GM18520 (cell line): ENCODE results near the gene TRMT1.
"Not testable (repeated sequence)": the region's sequence is repeated elsewhere in the genome, so short reads cannot be mapped to it uniquely, and the experiment has no call there.

Source experiments
- ATAC-seq: cut with Tn5 transposase; IDR thresholded peaks from one replicate; pipeline ENCODE4 v1.9.1; 2021; ENCODE audit not compliant: unreplicated experiment

Gene TRMT1

DNA sequence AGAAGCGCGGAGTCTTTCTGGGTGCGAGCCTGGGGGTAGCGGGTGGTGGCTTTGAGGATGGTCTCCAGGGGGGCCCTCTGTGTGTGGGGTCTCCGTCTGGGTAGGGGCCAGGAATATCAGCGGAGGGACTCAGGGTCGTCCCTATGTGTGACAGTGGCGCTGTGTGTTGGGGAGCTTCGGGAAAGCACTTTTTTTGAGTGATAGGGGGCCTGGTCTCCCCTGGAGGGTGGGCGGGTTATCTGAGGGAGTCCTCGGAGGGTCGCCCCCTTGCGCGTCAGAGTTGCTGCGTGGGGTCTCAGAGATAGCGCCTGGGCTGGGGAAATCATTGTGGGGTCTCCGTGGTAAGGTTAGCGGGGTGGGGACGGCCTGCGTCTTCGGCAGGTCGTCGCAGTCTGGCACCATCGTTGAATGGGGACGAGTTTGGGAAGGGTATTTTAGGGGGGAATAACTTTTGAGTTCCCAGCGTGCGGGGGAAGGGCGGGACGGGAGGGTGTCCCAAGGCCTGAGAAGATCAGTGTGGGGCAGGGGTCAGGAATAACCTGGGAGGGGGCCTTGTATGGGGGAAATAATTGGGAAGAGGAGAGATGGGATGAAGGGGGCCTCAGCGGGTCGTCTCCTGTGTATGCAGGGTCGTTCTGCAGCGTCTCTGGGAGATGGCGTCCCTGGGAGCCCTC, 34.5 kb upstream of the TRMT1 start:
- ATAC-seq: no peak

DNA sequence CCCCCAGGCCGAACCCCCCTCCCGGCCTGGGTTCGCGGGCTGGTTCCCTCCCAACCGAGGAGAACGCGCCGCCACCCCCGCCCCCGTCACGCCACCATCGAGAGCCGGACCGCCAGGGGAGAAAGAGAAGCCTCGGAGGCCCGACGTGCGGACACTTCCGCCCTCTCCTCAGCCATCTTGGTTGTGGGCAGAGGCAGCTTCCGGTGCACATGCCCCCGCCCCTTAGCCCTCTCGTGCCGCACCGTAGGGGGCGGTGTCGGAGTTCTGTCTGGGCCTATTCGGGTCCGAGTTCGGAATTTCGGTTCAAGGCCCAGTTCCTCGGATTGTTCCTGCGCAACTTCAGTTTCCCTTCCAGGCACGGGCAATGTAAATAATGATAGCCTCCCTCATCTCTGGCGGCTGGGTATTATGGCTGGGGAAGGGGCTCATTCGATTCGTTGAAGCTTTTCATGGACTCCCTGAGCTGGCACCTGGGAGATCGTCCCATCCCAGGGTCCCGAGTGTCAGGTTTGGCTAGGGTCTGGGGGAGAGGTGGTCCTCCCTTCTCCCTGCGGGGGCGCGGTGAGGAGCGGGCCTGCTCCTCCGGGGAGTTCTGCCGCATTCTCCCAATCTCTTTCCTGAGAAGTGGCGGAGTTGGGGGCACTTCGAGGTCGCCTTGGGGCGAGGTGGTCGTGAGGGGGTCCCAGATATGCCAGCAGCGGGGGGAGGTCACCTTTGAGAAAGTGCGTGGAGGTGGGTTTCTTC, 33.8 kb upstream of the TRMT1 start, which contains the start of the genes IER2 and STX10:
TSS of gene IER2 (plus strand) at position 225 of the 744 bp plus-strand sequence. CDS start 2,776 bp downstream, outside the sequence.
TSS of gene STX10 (minus strand) at position 189 of the 744 bp plus-strand sequence. CDS start 202 bp downstream, outside the sequence.
- ATAC-seq: peak; percentile 26

DNA sequence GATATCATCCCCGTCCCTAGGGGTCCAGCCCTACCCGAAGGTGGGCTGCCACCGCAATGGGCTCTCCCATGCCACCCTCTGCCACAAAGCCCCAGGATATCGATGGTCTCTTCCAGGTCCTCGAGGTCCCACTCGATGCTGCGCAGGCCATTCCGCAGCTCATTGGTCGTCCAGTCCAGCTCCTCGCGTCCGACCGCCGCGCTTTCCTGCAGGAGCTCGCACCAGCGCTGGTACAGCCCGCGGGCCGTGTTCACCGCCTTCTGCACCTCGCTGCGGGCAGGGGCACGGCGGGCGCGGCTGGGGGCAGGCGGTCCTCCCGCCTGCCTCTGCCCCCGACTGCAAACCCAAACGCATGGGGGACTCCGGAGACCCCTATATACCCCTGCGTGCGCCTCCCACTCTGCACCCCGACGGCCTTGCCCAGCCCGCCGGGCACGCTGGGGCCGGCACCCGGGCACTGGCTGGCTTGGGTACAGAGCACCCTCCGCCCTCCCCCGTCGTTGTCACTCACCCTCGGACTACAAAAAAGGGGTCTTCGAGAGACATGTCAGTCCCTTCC, 33.2 kb upstream of the TRMT1 start:
- no peak for ATAC-seq

DNA sequence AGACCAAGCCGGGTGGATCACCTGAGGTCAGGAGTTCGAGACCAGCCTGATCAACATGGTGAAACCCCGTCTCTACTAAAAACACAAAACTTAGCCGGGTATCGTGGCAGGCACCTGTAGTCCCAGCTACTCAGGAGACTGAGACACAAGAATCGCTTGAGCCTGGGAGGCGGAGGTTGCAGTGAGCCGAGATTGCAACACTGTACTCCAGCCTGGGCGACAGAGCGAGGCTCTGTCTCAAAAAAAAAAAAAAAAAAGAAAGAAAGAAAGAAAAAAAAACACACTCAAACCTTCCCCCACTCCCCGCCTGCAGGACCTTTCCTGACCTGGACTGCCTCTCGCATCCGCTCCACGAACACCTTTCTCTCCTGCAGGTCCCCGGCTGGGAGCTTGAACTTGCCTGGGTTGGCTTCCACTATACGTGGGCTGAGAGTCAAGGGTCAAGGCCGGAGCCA, 32.7 kb upstream of the TRMT1 start:
- ATAC-seq: not testable (repeated sequence)

DNA sequence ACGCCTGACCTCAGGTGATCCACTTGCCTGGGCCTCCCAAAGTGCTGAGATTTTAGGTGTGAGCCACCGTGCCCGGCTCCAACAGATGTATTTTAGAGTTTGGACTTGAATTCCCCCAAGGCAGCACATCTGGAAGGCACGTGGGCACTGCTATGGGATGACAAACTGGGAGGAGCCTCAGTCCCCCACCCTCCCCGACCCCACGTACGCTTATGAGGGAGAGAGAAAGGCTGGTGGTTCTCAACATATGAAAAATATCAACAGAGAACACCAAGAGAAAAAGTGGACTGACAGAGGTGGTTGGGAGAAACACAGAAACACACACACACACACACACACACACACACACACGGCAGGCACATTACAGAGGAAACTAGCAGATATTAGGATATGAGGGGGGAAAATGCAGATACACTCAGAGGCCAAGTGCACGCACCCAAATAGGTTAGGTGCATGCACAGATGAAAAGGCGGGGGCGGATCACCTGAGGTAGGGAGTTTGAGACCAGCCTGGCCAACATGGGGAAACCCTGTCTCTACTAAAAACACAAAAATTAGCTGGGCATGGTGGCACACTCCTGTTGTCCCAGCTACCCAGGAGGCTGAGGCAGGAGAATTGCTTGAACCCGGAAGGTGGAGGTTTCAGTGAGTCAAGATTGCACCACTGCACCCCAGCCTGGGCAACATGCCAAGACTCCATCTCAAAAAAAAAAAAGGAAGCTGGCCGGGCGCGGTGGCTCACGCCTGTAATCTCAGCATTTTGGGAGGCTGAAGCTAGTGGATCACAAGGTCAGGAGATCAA, 30.4 kb upstream of the TRMT1 start:
- no peak for ATAC-seq

DNA sequence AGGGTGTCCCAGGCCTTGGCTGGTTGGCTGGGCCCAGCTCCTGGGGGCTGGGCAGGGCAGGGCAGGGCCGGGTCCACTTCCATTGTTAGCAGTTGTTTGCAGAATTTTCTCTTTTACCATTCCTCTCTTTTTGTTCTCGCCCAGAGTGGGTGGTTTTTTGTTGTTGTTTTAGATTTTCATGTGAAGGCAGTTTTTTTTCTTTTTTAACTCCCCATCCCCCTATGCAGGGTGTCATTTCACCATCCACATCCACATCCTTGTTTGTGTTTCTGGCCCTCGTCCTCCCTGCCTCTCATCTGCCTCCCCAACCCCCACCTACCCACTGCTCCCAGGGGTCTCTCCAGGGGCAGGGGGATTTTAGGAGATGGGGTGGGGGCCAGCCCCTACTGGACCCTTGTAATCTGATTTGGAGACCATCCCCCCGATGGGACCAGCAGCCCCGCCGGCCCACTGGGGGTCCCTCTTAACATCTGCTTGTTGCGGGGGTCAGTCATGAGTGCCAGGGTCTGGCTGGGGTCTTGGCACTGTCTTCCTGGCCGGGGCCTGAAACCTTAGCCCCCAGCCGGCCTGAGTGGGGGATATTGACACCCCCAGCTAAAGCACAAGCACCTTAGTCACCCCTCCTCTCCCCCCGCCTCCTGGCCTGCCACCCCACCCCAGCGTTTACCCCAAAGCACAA, 23.2 kb upstream of the TRMT1 start:
- ATAC-seq: no peak

DNA sequence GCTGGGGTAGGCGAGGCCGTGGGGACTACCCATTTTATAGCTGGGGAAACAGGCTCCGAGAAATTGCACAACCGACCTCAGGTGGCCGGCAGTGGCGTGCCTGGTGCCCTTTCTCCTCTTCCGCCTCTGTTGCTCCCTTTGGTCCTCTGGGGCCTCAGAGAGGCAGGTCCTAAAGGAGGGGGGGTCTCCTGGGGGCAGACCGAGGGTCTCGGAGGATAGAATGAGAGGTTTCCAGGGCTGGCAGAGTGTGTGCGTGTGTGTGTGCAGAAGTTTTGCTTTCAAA, 22.3 kb upstream of the TRMT1 start:
- no peak for ATAC-seq

DNA sequence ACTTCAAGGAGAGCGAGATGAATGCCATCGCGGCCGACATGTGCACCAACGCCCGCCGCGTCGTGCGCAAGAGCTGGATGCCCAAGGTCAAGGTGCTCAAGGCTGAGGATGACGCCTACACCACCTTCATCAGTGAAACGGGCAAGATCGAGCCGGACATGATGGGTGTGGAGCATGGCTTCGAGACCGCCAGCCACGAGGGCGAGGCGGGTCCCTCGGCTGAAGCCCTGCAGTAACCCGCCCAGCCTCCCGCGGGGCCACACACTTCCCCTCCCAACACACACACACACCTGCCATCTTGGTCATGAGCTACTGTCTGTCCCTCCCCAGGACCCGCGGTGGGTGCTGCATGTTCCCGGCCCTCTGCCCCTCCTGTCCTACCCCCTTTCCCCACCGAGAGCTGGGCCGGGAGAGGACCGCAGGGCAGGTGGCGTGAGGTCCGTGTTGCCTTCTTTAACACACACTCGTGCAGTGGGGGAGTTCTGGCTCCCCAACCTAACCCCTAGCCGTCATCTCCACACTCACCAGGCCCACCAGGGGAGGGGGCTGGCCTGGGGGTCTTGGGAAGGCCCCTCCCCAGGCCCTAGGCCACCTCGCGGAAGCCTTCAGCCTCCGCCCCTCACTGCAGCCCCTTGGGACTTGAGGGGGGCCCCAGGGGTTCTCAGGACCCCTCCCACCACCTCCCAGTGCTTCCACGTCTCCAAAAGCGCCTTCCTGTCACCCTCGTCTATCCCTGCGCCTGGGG, 21.8 kb upstream of the TRMT1 start:
- no peak for ATAC-seq

DNA sequence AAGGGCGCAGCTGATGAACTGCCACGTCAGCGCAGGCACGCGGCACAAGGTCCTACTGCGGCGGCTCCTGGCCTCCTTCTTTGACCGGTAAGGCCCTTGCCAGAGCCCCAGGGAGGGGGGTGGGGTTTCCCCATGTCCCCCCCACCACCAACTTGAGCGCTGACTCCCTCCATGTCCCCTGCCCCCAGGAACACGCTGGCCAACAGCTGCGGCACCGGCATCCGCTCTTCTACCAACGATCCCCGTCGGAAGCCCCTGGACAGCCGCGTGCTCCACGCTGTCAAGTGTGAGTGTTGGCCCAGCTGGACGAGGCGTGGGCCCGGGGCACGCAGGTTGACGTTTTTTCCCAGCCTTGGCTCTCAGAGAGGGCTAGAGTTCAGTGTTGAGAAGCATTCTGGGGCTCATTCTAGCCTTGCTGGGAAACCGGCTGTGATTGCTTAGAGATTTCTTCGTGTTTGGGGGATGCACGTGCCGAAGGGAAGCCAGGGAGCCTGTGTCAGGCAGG, 20.8 kb upstream of the TRMT1 start:
- no peak for ATAC-seq

DNA sequence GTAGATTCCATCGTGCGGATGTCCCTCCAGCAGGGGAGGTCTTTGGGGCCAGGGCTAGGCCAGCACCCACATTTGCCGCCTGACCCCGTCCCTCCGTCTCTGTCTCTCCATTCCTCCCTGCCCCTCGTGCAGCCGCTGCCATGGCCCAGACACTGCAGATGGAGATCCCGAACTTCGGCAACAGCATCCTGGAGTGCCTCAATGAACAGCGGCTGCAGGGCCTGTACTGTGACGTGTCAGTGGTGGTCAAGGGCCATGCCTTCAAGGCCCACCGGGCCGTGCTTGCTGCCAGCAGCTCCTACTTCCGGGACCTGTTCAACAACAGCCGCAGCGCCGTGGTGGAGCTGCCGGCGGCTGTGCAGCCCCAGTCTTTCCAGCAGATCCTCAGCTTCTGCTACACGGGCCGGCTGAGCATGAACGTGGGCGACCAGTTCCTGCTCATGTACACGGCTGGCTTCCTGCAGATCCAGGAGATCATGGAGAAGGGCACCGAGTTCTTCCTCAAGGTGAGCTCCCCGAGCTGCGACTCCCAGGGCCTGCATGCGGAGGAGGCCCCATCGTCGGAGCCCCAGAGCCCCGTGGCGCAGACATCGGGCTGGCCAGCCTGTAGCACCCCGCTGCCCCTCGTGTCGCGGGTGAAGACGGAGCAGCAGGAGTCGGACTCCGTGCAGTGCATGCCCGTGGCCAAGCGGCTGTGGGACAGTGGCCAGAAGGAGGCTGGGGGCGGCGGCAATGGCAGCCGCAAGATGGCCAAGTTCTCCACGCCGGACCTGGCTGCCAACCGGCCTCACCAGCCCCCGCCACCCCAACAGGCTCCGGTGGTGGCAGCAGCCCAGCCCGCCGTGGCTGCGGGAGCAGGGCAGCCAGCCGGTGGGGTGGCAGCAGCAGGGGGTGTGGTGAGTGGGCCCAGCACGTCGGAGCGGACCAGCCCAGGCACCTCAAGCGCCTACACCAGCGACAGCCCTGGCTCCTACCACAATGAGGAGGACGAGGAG, 18.8 kb upstream of the TRMT1 start:
- ATAC-seq: no peak

DNA sequence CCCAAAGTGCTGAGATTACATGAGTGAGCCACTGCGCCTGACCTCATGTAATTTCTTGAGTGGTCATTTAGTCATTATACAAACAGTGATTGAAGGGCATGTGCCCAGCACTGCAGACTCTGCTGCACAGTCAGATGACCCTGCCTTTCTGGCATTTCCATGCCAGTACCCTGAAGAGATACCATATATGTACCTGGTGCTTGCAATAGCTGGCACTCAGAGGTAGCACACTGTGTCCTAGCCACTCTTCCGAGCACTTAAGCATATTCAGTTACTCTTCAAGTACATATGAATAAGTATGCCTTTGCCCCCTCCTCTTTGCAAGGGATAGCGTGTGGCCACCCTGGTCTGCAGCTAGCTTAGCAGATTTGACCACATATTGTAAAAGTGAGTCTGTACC, 18.1 kb upstream of the TRMT1 start:
- no peak for ATAC-seq

DNA sequence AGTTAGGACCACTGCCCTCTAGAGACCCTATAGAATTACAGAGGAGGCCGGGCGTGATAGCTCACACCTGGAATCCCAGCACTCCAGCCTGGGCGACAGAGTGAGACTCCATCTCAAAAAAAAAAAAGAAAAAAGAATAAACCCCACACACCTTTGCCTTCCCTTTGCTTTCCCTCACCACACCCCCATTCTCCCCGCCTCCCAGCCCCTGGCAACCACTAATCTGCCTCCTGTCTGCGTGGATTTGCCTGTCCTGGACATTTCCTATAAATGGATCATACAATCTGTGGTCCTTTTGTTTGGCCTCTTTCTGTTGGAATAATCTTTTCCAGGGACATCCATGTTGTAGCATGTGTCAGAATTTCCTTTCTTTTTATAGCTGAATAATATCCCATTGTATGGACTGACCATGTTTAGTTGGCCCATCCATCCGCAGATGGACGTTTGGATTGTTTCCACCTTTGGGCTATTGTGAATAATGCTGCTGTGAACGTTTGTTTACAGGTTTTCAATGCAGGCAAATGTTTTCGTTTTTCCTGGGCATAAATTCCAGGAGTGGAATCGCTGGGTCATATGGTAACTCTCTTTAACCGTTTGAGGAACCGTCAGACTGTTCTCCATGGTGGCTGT, 16.8 kb upstream of the TRMT1 start:
- ATAC-seq: no peak

DNA sequence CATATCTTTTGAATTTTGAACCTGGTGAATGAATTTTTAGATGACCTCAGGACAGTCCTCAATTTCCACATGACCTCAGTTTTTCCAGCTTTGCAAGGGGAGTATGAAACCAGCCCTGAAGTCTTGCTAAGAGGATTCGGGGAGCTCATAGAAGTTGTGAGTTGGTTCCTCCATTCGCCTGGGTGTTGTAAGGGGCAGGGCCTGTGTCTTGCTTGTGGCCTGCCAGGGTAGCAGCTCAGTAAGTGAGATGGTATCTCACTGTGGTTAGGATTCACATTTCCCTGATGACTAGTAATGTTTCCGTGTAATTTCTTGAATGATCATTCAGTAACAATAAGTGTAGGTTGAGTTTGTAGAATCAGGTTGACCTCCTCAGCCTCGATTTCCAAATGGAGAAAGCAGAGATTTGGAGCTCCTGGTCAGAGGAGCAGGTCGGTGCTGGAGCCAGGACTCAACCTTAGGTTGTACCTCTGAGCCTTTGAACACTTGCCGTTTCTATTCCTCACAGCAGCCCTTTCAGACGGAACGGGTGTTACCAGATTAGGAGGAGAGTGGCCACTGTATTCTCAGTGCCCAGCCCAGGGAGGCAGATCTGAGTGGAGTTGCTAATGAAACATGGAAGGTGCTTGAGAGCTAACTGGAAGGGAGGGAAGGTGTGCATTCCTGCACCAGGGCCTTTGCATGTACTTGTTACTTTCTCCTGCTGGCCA, 16.1 kb upstream of the TRMT1 start:
- no peak for ATAC-seq

DNA sequence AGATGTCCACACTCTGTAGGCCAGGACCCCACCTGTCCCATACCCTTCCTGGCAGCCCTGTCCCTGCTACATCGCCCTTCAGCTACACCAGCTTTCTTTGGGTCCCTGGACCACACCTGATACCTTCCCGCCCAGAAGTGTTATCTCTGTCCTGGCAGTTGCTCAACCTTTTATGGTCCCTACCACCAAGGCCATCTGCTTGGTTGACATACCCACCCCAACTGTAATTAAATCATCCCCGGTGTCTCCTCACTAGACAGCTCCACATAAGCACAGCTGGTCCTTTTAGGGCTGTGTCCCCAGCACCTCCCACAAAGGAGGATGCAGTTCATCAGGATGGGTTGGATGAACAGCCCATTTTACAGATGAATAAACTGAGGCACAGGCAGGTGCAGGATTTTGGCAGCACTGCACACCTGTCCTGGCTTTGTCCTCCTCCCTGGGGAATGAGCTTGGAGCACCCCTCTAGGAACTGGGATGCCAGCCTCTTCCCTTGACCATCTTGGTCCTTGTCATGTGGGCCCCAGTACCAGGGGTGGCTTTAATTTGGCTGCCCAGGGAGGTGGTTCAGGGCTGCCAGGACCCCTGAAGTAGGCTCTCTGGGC, 14.4 kb upstream of the TRMT1 start:
- no peak for ATAC-seq

DNA sequence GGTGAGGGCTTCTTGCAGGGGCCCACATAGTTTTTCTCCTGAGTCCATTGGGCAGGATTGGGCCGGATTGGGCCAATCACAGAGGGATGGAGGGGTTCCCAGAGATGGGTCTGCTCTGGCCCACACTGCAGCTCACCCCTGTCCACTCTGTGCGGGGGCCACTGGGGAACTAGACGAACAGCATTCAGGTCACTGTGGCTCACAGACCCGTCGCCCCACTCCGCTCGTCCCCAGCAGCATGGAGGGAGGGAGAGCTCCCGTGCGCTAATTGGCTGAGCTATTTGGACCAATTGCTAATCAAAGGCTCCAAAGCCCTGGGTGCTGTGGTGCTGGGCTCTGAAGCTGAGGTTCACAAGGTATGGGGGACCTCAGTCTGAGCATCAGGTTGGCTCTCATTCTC, 12.8 kb upstream of the TRMT1 start:
- ATAC-seq: no peak

DNA sequence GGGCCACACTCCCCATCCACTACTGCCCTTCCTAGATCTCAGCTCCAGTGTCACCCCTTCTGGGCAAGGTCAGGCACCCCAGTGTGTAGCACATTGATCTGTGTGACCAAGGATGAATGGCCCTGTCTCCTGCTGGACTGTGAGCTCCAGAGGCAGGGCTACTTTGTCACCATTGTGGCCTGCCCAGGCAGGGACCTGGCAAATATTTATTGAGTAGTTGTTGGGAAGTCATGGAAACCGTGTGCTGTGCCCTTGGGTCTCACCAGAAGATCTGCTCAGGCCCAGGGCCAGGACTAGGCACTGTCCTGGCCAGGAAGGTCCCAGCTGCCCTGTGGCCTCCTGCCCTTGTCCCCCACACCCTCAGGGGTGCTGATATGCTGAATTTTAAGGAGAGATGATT, 12.0 kb upstream of the TRMT1 start:
- ATAC-seq: no peak

DNA sequence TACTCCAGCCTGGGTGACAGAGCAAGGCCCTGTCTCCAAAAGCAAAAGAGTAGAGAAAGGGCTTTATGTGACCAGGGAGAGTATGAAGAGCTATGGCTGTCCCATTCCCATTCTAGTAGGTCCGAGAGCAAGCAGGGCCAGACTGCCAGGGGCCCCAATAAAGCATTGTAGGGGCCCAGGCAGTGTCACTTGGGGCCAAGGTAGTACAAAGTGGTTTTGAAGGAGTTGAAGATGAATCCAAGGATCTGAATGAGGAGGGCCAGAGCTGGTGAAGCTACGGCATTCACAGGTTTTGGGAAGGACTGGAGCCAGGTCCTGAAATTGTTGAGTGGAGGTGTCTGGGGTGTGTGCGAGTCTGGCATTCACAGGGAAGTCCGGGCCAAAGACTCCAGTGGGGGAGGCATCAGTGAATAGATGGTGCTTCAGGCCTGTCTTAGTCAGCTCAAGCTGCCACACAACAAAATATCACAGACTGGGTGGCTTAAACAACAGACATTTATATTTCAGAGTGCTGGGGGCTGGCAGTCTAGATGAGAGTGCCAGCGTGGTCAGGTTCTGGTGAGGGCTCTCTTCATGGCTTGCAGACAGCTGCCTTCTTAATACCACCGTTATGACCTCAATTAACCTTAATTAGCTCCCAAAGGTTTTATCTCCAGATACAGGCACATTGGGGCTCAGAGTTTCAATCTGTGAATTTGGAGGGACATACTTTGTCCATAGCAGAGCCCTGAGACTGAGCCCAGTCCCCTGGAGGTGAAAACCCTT, 11.5 kb upstream of the TRMT1 start:
- no peak for ATAC-seq
